MM.1S (cell line): ENCODE data around the gene DOCK4.

Experiments
- CTCF ChIP-seq: fragments of 300-600 bp; sonication (generic); IDR thresholded peaks from 2 replicates; pipeline ENCODE4 v1.5.1; 2016; ENCODE audit warnings: antibody characterized with exemption, low read length, mixed read lengths
- EZH2 ChIP-seq: fragments of 300-600 bp; sonication (generic); optimal IDR thresholded peaks from 2 replicates; pipeline ENCODE3; 2017; ENCODE audit warnings: low read depth, mild to moderate bottlenecking, antibody characterized with exemption, low read length, mixed read lengths

GRCh38 chr7:111998326-111998725 is 207.9 kb downstream of the DOCK4 start:
- TF ChIP-seq CTCF (no peak), EZH2 (no peak)
